KMS-11 (cell line): Measurements from ENCODE around the gene MYADML2.
A peak's percentile ranks its signal among the peaks of the same experiment; 100 is the strongest.

Experiments
- H2AFZ ChIP-seq: fragments of 200-600 bp; sonication (generic); 2 replicates; pipeline ENCODE4 v1.6.1; 2016; ENCODE audit warnings: antibody characterized with exemption, mixed run types, low read depth
- H3K27ac ChIP-seq: fragments of 200-600 bp; sonication (generic); 2 replicates; pipeline ENCODE4 v1.6.1; 2016; ENCODE audit warnings: mild to moderate bottlenecking, mixed run types
- H3K27me3 ChIP-seq: fragments of 200-600 bp; sonication (generic); 2 replicates; pipeline ENCODE4 v1.6.1; 2017; ENCODE audit warnings: mild to moderate bottlenecking, low read depth, mixed run types, moderate library complexity; ENCODE audit not compliant: insufficient read depth
- H3K36me3 ChIP-seq: fragments of 200-600 bp; sonication (generic); 2 replicates; pipeline ENCODE4 v1.6.1; 2017; ENCODE audit warnings: mild to moderate bottlenecking, mixed run types; ENCODE audit not compliant: insufficient read depth
- H3K4me1 ChIP-seq: fragments of 200-600 bp; sonication (generic); 2 replicates; pipeline ENCODE4 v1.6.1; 2016; ENCODE audit warnings: mild to moderate bottlenecking, low read depth, mixed run types; ENCODE audit not compliant: poor library complexity, severe bottlenecking
- H3K4me2 ChIP-seq: fragments of 200-600 bp; sonication (generic); 2 replicates; pipeline ENCODE4 v1.7.0; 2016; ENCODE audit warnings: mild to moderate bottlenecking, mixed run types
- H3K4me3 ChIP-seq: fragments of 200-600 bp; sonication (generic); IDR thresholded peaks from 2 replicates; pipeline ENCODE4 v1.6.1; 2017; ENCODE audit warnings: low read depth, low read length, mixed read lengths; ENCODE audit not compliant: insufficient read depth
- H3K79me2 ChIP-seq: fragments of 200-600 bp; sonication (generic); 2 replicates; pipeline ENCODE4 v1.6.1; 2016; ENCODE audit warnings: low read depth, mixed run types; ENCODE audit not compliant: insufficient read depth
- H3K9ac ChIP-seq: fragments of 200-600 bp; sonication (generic); 2 replicates; pipeline ENCODE4 v1.6.1; 2016; ENCODE audit warnings: mild to moderate bottlenecking, mixed run types
- H4K20me1 ChIP-seq: fragments of 200-600 bp; sonication (generic); 2 replicates; pipeline ENCODE4 v1.6.1; 2016; ENCODE audit warnings: mild to moderate bottlenecking, mixed run types; ENCODE audit not compliant: insufficient read depth
- CTCF ChIP-seq: fragments of 200-600 bp; sonication (generic); conservative IDR thresholded peaks from 2 replicates; pipeline ENCODE4 v1.6.1; 2017; ENCODE audit warnings: low read depth, mild to moderate bottlenecking, antibody characterized with exemption, low read length, moderate library complexity, mixed read lengths

The MYADML2 gene

DNA sequence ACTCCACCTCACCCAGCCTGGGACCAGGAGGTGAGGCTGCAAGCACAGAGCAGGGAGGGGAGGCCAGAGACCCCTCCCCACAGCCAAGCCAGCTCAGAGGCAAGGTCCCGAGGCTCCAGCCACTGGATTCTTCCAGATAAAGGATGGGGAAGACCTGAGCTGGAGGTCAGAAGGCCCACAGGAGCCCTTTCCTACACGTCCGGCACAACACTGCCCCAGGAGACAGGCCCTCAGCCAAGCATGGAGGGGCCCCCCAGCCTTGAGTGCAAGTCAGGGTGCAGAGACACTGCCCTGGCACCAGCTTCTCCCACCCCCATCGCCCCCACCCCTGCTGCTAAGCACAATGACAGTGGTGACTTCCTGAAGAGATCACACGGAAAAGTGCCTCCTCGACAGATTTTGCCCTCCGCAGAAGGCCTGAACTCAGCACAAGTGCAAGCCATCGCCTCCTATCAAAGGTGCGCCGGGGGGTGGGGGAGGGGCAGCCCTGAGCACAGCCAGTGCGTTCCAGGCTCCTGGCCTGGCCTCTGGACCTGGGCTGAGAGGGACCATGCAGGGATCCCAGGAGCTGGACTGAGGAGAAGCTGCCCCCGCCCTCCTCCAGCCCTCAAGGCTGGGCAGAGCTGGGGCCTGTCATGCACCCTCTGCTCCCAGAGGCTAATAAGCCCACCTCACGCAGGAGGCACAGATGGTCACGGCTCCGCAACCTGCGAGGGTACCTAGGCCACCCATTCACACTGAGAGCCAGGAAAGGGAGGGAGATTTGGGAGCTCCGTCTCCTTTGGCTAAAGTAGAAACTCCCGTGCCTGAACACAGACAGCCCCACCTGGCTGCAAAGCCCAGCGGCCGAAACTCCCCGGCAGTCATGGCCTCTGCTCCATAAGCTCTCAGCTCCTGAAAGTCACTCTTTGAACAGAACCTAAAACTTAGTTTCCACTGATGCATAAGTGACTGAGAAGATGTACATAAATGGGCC is 22.2 kb downstream of the MYADML2 start:
- Histone ChIP-seq H2AFZ (no peak overlapping the region), H4K20me1 (0 out of 2 replicates have a peak, but pooled peaks cover 4% of the 10 kb centered on the region), H3K79me2 (peaks cover 72% of the 10 kb centered on the region), H3K4me1 (peaks cover 53% of the 10 kb centered on the region), H3K9ac (peak overlapping the region; percentile 85), H3K27ac (peak overlapping the region; percentile 95), H3K4me3 (no peak overlapping the region), H3K4me2 (peak overlapping the region; percentile 100), H3K27me3 (no peaks in the 10 kb centered on the region), H3K36me3 (no peaks in the 10 kb centered on the region; the same call in 1 of the 2 replicates)
- no peak for TF ChIP-seq CTCF

DNA sequence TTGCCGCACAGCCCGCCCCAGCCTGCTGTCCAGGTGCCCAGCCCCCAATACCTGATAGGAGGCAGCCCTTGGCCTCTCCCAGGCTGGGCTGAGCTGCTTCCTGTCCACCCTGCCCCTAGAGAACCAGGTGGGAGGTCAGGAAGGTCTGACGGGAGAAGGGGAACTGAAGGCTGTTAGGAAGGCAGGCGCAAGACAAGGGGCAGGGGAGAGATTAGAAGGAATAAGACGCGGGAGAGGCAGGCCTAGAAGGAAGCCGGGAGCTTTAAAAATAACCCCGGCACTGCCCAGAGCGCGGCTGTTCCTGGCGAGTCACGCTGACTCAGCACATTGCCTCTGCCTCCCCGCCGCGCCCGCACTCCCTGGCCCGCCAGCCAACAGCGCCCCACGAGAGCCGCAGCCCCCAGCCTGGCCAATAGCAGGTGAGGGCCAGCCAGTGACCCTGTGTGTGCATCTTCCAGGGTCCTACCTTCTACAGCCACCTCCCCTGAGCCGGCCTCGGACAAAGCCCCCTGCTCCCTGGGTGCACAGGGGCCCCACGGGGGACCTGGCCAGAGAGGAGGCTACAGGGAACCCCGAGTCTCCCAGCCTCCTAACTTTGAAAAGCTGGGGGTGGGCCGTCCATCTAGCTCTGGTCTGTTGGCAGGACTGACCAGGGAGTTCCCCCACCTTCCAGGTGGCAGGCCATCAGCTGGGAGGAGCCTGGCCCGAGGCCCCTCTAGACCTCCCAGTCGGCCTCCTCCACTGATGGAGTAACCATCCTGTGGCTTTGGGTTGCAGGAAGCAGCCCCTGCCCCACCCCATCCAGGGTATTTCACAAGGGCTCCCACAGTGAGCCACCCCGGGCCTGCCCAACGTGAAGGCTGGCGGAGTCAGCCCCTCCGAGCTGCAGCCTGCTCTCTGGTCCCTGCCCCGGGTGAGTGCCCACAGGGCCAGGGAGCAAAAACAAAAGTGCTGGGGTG is 23.5 kb downstream of the MYADML2 start:
- Histone ChIP-seq H3K4me2 (peak overlapping the region; percentile 100), H3K9ac (peak overlapping the region; percentile 85), H3K27ac (peak overlapping the region; percentile 95), H3K4me1 (peaks cover 58% of the 10 kb centered on the region), H3K36me3 (no peaks in the 10 kb centered on the region; the same call in 1 of the 2 replicates), H3K27me3 (no peaks in the 10 kb centered on the region), H3K79me2 (peaks cover 81% of the 10 kb centered on the region), H2AFZ (no peak overlapping the region; the same call in 1 of the 2 replicates), H4K20me1 (0 out of 2 replicates have a peak, but pooled peaks cover 4% of the 10 kb centered on the region), H3K4me3 (no peak overlapping the region)
- no peak for TF ChIP-seq CTCF

DNA sequence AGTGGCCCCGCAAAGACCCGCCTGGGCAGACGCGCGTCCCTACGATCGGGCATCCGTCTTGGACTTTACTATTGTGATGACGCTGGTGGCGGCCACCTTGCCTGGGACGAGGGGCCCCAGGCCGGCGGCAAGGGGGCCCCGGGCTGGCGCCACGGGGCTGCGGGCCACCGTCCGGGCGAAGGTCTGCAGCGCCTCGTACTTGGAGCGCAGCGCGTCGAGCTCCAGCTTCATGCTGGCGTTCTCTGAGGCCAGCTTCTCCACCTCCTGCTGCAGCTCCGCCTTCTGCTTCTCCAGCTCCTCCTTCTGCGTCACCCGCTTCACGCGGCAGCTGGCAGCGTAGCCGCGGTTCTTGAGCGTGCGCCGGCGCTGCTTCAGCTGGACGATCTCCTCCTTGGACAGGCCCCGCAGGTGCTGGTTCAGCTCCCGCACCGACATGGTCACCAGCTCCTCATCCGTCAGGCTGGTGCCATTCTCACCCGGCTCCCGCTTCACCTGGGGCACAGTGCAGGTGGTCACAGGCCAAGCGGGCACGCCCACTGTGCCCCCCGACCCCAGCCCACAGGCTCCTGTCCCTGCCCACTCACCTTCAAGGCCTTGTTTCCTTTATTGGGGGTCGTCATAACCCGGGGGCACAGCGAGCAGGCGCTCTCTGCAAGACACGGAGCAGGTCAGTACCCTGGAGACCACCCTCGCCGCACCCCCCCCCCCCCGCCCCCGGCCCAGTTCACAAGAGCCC is 24.3 kb downstream of the MYADML2 start:
- peaks cover 81% of the 10 kb centered on the region for H3K79me2 ChIP-seq
- H3K27me3 ChIP-seq, result no peaks in the 10 kb centered on the region
- no peak for TF ChIP-seq CTCF
- peak overlapping the region; percentile 85; the same call in 1 of the 2 replicates for H3K9ac ChIP-seq
- 0 out of 2 replicates have a peak, but pooled peaks cover 4% of the 10 kb centered on the region for H4K20me1 ChIP-seq
- peaks cover 62% of the 10 kb centered on the region for H3K4me1 ChIP-seq
- H3K36me3 ChIP-seq, result no peaks in the 10 kb centered on the region; the same call in 1 of the 2 replicates
- H3K27ac ChIP-seq, result peak overlapping the region; percentile 95
- H3K4me2 ChIP-seq, result peak overlapping the region; percentile 100; the same call in 1 of the 2 replicates
- H3K4me3 ChIP-seq, result no peak overlapping the region
- H2AFZ ChIP-seq, result no peak overlapping the region
